Mucosa of rectum (tissue), 2 donors: Measurements from ENCODE around the gene PLEKHG3.

Experiments used
- H3K27ac ChIP-seq, 2 donors: one replicate each; pipeline ENCODE4 v1.7.0; 2013; ENCODE audit warnings: inconsistent platforms in 2 of 2, low read depth in 2 of 2, low read length in 2 of 2
- H3K27me3 ChIP-seq, 2 donors: one replicate each; pipeline ENCODE4 v1.7.0; 2013; ENCODE audit warnings: low read length in 2 of 2; ENCODE audit not compliant: control insufficient read depth in 2 of 2, insufficient read depth in 2 of 2
- H3K36me3 ChIP-seq, 2 donors: one replicate each; pipeline ENCODE4 v1.7.0; 2013; ENCODE audit warnings: low read length in 2 of 2; ENCODE audit not compliant: control insufficient read depth in 2 of 2, insufficient read depth in 2 of 2
- H3K4me1 ChIP-seq, 2 donors: one replicate each; pipeline ENCODE4 v1.7.0; 2013; ENCODE audit warnings: low read length in 2 of 2, mild to moderate bottlenecking in 1 of 2; ENCODE audit not compliant: control insufficient read depth in 2 of 2, insufficient read depth in 2 of 2
- H3K4me3 ChIP-seq, 2 donors: one replicate each; pipeline ENCODE4 v1.7.0; 2013; ENCODE audit warnings: low read length in 2 of 2
- H3K9ac ChIP-seq, 2 donors: one replicate each; pipeline ENCODE4 v1.7.0; 2013; ENCODE audit warnings: low read length in 2 of 2, low read depth in 1 of 2, mild to moderate bottlenecking in 1 of 2
- H3K9me3 ChIP-seq, 2 donors: one replicate each; pipeline ENCODE4 v1.7.0; 2013; ENCODE audit warnings: low read length in 2 of 2; ENCODE audit not compliant: control insufficient read depth in 2 of 2
- donor health status: healthy.
- donor health status: Normal muscosa, but diverticular disease.

PLEKHG3 gene

DNA sequence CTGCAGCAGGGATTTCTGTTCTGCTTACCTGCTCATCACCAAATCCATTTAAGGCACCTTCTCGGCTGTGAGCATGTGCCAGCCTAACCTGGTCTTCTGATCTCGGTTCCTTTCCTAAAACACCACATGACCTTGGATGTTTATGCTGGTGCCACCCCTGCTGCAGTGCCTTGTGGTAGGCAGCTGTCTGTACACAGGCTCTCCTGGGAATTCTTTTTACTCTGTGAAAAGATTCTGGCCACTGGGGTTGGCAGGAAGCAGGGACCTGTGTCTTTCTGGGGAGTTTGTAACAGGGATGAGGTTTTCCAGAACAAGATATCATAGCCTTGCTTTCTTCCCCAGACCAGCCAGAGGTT, 10.4 kb upstream of the PLEKHG3 start:
- Histone ChIP-seq H3K27ac (no peak overlapping the region), H3K27me3 (no peaks in the 10 kb centered on the region), H3K4me1 (peaks cover 28 to 36% of the 10 kb centered on the region in 2 donors), H3K9me3 (no peaks in the 10 kb centered on the region), H3K9ac (no peak overlapping the region), H3K4me3 (no peak overlapping the region), H3K36me3 (no peaks in the 10 kb centered on the region)

DNA sequence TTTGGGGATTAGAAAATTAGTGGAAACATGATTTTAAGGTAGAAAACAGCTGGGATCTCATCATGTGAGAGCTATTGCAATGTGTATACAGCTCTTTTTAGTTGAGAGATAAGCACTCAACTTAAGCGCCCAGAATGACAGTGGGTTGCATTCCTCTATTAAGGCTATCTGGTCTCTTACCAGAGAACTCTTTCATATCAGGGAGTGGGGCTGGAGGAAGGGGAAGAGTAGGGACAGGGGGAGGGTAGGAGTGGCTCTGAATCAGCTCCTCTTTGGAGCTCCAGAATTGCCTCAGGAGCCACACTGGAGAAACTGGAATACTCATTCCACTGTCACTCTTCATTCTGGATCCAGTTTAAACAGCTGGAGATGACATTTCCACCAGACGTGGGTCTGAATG, 9.2 kb upstream of the PLEKHG3 start:
- Histone ChIP-seq H3K4me1 (peaks cover 28 to 33% of the 10 kb centered on the region in 2 donors), H3K36me3 (no peaks in the 10 kb centered on the region), H3K9ac (no peak overlapping the region), H3K4me3 (no peak overlapping the region), H3K9me3 (no peaks in the 10 kb centered on the region), H3K27me3 (no peaks in the 10 kb centered on the region), H3K27ac (no peak overlapping the region)

DNA sequence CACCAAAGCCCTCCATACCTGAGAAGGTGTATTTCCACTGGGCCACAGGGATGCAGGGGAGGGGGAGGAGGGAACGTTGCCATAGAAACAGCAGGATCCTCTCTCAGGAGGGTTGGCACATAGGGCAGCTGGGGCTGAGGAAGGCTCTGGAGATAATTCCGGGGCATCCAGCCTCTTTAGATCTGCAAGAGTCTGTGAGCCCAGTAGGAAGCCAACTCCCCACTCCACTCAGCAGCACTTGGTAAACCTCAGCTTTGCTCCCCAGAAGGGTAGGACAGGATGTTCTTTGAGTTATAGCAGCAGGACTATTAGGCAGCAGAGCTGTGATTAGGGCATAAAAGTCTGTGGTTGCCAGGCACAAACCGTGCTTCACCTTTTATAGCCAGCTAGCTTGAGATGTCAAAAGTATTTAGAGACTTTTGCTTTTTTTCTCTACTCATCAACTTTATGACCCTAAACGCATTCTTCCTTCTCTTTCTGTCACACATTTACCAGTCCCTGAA, 7.8 kb upstream of the PLEKHG3 start:
- H3K9me3 ChIP-seq: no peaks in the 10 kb centered on the region
- H3K36me3 ChIP-seq: no peaks in the 10 kb centered on the region
- H3K27ac ChIP-seq: peak overlapping the region; percentile 38 to 54
- H3K27me3 ChIP-seq: no peaks in the 10 kb centered on the region
- no peak overlapping the region for H3K4me3 ChIP-seq
- H3K9ac ChIP-seq: peak overlapping the region; percentile 1 to 32
- H3K4me1 ChIP-seq: peaks cover 28 to 33% of the 10 kb centered on the region in 2 donors

DNA sequence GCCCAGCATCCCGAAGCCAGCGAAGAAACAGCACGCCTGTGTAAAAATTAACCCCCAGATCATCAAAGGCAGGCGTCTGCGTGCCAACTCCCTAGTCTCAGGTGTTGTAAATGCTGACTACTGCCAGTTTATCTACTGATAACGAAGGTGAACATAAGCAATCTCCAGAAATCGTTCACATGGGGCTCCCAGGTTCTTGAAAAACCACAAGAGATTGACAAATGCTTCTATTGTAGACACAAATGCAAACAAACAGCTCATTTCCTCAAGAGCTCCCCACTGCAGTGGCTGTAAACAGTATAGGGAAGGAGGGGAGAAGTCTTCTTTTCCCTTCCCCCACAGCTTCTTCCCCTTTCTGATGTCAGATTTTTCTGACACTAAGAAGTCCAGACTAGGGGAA, 5.3 kb upstream of the PLEKHG3 start:
- H3K27ac ChIP-seq: peak overlapping the region; percentile 81 to 82
- H3K27me3 ChIP-seq: peaks cover 0 to 2% of the 10 kb centered on the region in 2 donors
- H3K36me3 ChIP-seq: no peaks in the 10 kb centered on the region
- no peaks in the 10 kb centered on the region for H3K9me3 ChIP-seq
- peak overlapping the region in 1 of 2 donors; percentile 9 for H3K4me3 ChIP-seq
- H3K9ac ChIP-seq: peak overlapping the region; percentile 15 to 58
- peaks cover 33 to 37% of the 10 kb centered on the region in 2 donors for H3K4me1 ChIP-seq

DNA sequence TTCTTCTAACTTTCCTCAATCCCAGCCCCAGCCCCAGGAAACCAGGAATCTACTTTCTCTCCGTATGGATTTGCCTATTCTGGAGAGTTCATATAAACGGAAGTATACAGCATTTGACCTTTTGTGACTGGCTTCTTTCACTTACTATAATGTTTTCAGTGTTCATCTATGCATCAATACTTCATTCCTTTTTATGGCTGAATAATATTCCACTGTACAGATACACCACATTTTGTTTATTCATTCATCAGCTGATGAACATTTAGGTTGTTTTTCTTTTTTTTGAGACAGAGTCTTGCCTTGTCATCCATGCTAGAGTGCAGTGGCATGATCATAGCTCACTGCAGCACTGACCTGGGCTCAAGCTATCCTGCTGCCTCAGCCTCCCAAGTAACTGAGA, 3.9 kb upstream of the PLEKHG3 start:
- no peak overlapping the region for H3K9ac ChIP-seq
- H3K4me1 ChIP-seq: peaks cover 34 to 40% of the 10 kb centered on the region in 2 donors
- H3K9me3 ChIP-seq: no peaks in the 10 kb centered on the region
- peaks cover 0 to 2% of the 10 kb centered on the region in 2 donors for H3K27me3 ChIP-seq
- H3K36me3 ChIP-seq: no peaks in the 10 kb centered on the region
- H3K4me3 ChIP-seq: no peak overlapping the region
- H3K27ac ChIP-seq: no peak overlapping the region

DNA sequence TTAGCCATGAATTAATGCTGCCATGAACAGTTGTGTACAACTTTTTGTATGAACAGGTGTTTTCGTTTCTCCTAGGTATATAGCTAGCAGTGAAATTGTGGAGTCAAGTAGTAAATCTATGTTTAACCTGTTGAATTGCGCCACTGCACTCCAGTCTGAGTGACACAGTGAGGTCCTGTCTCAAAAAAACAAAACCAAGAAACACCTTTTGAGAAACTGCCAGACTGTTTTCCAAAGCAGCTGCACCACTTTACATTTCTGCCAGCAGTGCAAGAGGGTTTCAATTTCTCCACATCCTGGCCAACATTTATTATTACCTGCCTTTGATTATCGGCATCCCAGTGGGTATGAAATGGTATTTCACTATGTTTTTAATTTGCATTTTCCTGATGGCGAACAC, 3.3 kb upstream of the PLEKHG3 start:
- Histone ChIP-seq H3K27ac (no peak overlapping the region), H3K9me3 (no peaks in the 10 kb centered on the region), H3K36me3 (no peaks in the 10 kb centered on the region), H3K4me1 (peaks cover 40 to 46% of the 10 kb centered on the region in 2 donors), H3K9ac (no peak overlapping the region), H3K4me3 (no peak overlapping the region), H3K27me3 (peaks cover 0 to 2% of the 10 kb centered on the region in 2 donors)

DNA sequence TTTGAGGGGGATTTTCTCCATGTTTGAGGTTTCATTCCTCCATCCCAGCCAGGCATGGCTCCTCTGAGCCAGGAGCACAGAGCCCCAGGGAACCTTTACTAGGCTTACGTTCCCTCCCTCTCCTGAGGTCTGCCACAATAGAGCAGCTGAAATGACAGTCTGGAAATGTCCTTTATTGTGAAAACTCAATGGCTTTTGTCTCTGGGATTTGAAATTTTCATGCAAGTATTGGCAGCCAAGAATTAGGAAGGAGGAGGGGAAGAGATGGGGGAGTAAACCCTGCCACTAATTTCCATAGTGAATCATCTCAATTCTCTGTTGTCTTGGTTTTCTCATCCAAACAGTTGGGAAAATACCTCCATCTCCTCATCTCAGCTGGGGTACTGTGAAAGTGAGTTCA, 2.6 kb upstream of the PLEKHG3 start:
- Histone ChIP-seq H3K4me3 (no peak overlapping the region), H3K9ac (no peak overlapping the region), H3K27ac (no peak overlapping the region), H3K36me3 (no peaks in the 10 kb centered on the region), H3K4me1 (peaks cover 43 to 49% of the 10 kb centered on the region in 2 donors), H3K27me3 (peaks cover 0 to 2% of the 10 kb centered on the region in 2 donors), H3K9me3 (no peaks in the 10 kb centered on the region)

DNA sequence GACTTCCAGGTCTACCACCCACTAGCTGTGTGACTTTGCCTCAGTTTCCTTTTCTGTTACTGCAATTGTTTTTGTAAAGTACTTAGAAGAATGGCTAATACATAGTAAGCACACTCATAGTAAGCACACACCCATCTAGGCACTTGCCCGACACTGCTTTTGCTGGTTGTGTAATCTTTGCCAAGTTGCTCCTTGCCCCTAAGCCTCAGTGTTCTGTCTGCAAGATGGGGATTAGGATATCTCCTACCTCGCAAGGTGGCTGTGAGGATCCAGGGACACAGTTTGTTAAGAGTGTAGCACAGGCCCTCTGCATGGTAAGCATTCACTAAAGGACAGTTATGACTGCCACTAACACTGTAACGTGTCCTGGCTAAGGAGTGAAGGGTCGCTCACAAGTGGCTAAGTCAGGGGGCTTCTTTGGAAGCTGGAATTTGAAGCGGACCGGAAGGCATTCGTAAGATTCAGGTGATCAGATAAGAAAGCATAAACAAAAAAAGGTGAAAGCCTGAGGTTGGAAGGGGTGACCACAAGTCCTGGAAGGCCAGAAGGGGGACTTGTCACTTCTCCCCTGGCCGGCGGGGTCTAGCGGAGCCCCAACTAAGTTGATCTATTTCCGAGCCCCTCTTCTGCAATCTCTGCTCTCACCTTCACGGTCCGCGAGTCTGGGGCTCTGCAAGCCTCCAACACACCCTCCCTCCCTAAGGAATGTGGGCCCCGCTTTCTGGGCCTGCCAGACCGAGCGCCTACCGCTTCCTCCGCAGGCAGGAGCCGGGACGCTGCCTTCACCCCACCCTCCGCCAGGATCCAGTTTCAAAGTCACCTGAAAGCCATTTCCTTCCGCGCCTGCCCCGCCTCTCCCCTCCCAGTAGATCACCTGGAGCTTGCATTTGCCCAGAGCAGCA, 1.5 kb upstream of the PLEKHG3 start:
- Histone ChIP-seq H3K9me3 (no peaks in the 10 kb centered on the region), H3K4me3 (peak overlapping the region; percentile 59 to 71), H3K27ac (peak overlapping the region; percentile 93 to 94), H3K27me3 (peaks cover 0 to 2% of the 10 kb centered on the region in 2 donors), H3K36me3 (no peaks in the 10 kb centered on the region), H3K9ac (peak overlapping the region; percentile 48 to 99), H3K4me1 (peaks cover 52 to 59% of the 10 kb centered on the region in 2 donors)

DNA sequence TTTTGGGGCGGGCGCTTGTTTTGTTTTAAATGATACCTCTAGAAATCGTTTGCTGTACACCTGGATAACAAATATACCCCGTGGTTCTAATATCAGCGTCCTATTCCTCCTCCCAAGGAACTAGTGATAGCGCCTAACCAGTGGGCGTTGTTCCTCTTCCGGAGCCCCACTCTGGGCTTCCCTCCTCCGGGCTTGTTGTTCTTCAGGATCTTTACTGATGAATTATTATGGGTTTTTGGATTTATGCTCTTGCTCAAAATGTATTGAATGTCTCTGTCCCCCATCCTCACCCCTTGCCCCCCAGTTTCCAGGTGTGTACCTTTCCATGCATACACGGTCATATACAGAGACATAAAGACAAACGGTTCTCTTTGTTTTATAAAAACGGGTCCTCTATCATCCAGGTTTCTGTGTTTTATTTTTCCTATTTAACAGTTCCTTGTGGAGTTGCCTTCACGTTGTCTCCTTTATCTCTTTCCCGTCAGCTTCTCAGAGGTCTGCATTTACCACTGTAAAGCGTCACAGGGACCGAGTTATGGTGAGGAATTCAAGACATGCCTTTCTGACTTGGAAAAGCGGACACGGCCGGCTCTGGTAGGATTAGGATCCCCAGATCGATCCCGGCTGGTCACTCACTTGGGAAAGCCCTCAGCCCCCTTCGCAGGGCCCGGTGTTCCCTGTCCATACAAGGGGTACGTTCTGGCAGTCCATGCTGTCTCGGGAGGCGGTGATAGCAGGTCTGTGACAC, 655 bp upstream of the PLEKHG3 start:
- H3K27ac ChIP-seq: peak overlapping the region; percentile 93 to 94
- H3K9me3 ChIP-seq: no peaks in the 10 kb centered on the region
- peak overlapping the region; percentile 71 to 74 for H3K4me3 ChIP-seq
- peaks cover 0 to 2% of the 10 kb centered on the region in 2 donors for H3K27me3 ChIP-seq
- H3K4me1 ChIP-seq: peaks cover 52 to 62% of the 10 kb centered on the region in 2 donors
- no peaks in the 10 kb centered on the region for H3K36me3 ChIP-seq
- peak overlapping the region; percentile 48 to 99 for H3K9ac ChIP-seq
